Cardiac muscle cell (in vitro differentiated cells and primary cell): ENCODE measurements around the gene PDE10A. TPM values are rescaled to one million over a fixed set of nuclear protein-coding genes. Genes with fewer than 3 reads are reported as not detected.

Experiments used
- DNase-seq, 2 donors: peaks; one replicate each; pipeline versions ENCODE4 v3.0.0 to v3.0.0-alpha.2; 2010 to 2017; ENCODE audit warnings: low read depth in 1 of 2, low spot score in 1 of 2
- H3K27ac ChIP-seq: fragments of 200-600 bp; sonication (generic); 2 replicates; pipeline ENCODE4 v1.5.1; 2016
- H3K27me3 ChIP-seq: fragments of 200-600 bp; sonication (generic); 2 replicates; pipeline ENCODE4 v1.6.0; 2016; ENCODE audit warnings: control low read depth
- H3K36me3 ChIP-seq: fragments of 200-600 bp; sonication (generic); 2 replicates; pipeline ENCODE4 v1.5.1; 2016; ENCODE audit warnings: control low read depth
- H3K4me1 ChIP-seq: fragments of 200-600 bp; sonication (generic); 2 replicates; pipeline ENCODE4 v1.8.1; 2017; ENCODE audit warnings: low read depth, mild to moderate bottlenecking, mixed run types
- H3K4me3 ChIP-seq: fragments of 200-600 bp; sonication (generic); 2 replicates; pipeline ENCODE4 v1.5.1; 2016; ENCODE audit warnings: mild to moderate bottlenecking
- H3K9me3 ChIP-seq: fragments of 200-600 bp; sonication (generic); 2 replicates; pipeline ENCODE4 v1.5.1; 2017; ENCODE audit warnings: low read depth, mild to moderate bottlenecking, control low read depth
- polyA plus RNA-seq: library from polyadenylated mRNA; unstranded; fragments of >200 nt; fragmentation: Nextera tagmentation; extraction: Ambion mirVana; gene quantifications from 2 replicates; pipeline ENCODE4 v1.2.1, GENCODE V29; 2016
- total RNA-seq: library from RNA; depleted of rRNA; stranded (reverse); fragments of >200 nt; gene quantifications from 2 replicates; pipeline ENCODE4 v1.2.3, GENCODE V29; 2016
- TF ChIP-seq, protein P1 (sequence below): IDR thresholded peaks from 2 replicates; pipeline ENCODE4 v1.5.1; 2012; ENCODE audit warnings: low read depth, mild to moderate bottlenecking, low read length

PDE10A gene
- total and polyA plus RNA-seq, 2 experiments from 2014 or later, result 0.82 to 5.4 TPM

GRCh38 chr6:165695722-165696515, 32.9 kb upstream of the PDE10A start:
- peaks cover 9% of the 10 kb centered on the region for H3K4me1 ChIP-seq
- no peak overlapping the region for H3K4me3 ChIP-seq
- H3K27ac ChIP-seq, result no peak overlapping the region
- no peaks in the 10 kb centered on the region for H3K36me3 ChIP-seq
- TF ChIP-seq, protein P1, sequence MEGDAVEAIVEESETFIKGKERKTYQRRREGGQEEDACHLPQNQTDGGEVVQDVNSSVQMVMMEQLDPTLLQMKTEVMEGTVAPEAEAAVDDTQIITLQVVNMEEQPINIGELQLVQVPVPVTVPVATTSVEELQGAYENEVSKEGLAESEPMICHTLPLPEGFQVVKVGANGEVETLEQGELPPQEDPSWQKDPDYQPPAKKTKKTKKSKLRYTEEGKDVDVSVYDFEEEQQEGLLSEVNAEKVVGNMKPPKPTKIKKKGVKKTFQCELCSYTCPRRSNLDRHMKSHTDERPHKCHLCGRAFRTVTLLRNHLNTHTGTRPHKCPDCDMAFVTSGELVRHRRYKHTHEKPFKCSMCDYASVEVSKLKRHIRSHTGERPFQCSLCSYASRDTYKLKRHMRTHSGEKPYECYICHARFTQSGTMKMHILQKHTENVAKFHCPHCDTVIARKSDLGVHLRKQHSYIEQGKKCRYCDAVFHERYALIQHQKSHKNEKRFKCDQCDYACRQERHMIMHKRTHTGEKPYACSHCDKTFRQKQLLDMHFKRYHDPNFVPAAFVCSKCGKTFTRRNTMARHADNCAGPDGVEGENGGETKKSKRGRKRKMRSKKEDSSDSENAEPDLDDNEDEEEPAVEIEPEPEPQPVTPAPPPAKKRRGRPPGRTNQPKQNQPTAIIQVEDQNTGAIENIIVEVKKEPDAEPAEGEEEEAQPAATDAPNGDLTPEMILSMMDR, result no peak
- H3K27me3 ChIP-seq, result no peaks in the 10 kb centered on the region
- DNase-seq, result no peak
- H3K9me3 ChIP-seq, result no peaks in the 10 kb centered on the region

DNA sequence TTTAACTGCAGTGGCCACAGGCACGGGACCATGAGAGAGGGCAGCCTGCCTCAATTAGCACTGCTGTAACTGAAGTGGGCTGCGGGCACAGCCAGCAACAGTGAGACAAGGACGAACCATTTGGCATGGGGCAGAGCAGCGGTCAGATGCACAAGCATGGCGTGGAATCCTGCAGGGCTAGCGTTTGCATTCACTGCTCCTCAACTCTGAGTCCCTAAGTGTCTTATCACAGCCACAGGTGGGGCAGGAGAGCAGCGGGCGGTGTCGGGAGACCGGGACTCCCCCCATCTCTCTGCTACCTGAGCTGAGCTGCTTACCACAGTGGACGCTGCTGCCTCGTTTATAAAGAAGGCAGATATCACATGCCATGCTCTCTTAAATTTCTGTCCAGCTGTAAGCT, 31.3 kb upstream of the PDE10A start:
- H3K4me1 ChIP-seq, result peaks cover 5% of the 10 kb centered on the region
- H3K36me3 ChIP-seq, result no peaks in the 10 kb centered on the region
- H3K27ac ChIP-seq, result no peak overlapping the region
- TF ChIP-seq, protein P1, result no peak
- H3K4me3 ChIP-seq, result no peak overlapping the region
- H3K27me3 ChIP-seq, result no peaks in the 10 kb centered on the region
- no peaks in the 10 kb centered on the region for H3K9me3 ChIP-seq
- no peak for DNase-seq

- no peaks in the 10 kb centered on the region for H3K9me3 ChIP-seq
- no peaks in the 10 kb centered on the region for H3K27me3 ChIP-seq
- TF ChIP-seq, protein P1, result no peak
- no peak overlapping the region for H3K27ac ChIP-seq
- no peak overlapping the region for H3K4me3 ChIP-seq
- peak in 1 of 2 donors; percentile 58 for DNase-seq
- H3K36me3 ChIP-seq, result no peaks in the 10 kb centered on the region
- peaks cover 5% of the 10 kb centered on the region for H3K4me1 ChIP-seq
Measured at GRCh38 chr6:165692106-165692653, 29.1 kb upstream of the PDE10A start.

DNA sequence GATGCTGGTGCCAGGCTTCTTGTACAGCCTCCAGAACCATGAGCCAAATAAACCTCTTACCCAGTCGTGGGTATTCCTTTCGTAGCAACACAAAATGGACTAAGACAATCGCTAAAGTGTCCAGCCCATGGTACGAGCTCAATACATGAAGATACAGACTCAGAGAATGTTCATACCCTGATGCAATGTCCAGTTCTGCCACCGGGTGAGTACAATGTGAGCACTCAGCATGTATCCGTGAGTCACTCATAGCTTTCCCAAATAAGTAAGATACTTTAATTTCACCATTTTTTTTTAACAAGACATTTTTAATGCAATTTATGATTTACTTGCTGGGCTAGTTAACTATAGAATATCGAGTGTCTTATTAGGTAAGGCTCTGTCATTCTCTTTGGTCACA, 26.7 kb upstream of the PDE10A start:
- Histone ChIP-seq H3K4me3 (no peak overlapping the region), H3K4me1 (peaks cover 5% of the 10 kb centered on the region), H3K27me3 (no peaks in the 10 kb centered on the region), H3K9me3 (no peaks in the 10 kb centered on the region), H3K27ac (no peak overlapping the region), H3K36me3 (no peaks in the 10 kb centered on the region)
- DNase-seq, result peak in 1 of 2 donors; percentile 49
- TF ChIP-seq, protein P1, result no peak

- Histone ChIP-seq H3K9me3 (no peaks in the 10 kb centered on the region), H3K4me3 (no peak overlapping the region), H3K36me3 (no peaks in the 10 kb centered on the region), H3K27ac (no peak overlapping the region), H3K4me1 (peaks cover 1% of the 10 kb centered on the region), H3K27me3 (no peaks in the 10 kb centered on the region)
- peak in 1 of 2 donors; percentile 30 for DNase-seq
- TF ChIP-seq, protein P1, result no peak
Measured at GRCh38 chr6:165686596-165687365, 23.7 kb upstream of the PDE10A start.
